DND-41 (cell line): ENCODE measurements around the gene TNIP3.

Experiments
- EZH2 ChIP-seq: IDR thresholded peaks from 3 replicates; pipeline ENCODE4 v1.6.1; 2012; ENCODE audit warnings: borderline replicate concordance, low read depth, mild to moderate bottlenecking, moderate library complexity, low read length, inconsistent platforms; ENCODE audit not compliant: severe bottlenecking
- TF ChIP-seq, protein P1 (sequence below): IDR thresholded peaks from 2 replicates; pipeline ENCODE4 v1.5.1; 2012; ENCODE audit warnings: borderline replicate concordance, low read length, moderate library complexity, mild to moderate bottlenecking; ENCODE audit not compliant: poor library complexity, severe bottlenecking; ENCODE audit errors: extremely low read depth

DNA sequence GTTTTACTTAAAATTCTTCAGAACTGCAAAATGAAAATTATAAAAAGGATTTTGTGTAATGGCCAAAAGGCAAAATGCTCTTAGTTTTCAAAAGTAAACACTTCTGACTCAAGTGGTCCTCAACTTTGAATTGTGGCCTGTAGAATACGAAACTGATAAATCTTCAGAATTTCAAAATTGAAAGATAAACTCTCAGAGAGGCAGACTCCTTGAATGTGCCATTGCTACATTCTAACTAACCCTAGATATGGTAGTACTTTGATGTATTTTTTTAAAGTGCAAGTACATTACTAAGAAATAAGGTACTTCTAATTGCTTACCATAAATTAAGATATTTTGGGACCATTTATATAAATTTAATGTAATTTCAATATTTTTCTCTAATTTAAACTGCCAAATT, 44.4 kb downstream of the TNIP3 start:
- TF ChIP-seq, protein P1, sequence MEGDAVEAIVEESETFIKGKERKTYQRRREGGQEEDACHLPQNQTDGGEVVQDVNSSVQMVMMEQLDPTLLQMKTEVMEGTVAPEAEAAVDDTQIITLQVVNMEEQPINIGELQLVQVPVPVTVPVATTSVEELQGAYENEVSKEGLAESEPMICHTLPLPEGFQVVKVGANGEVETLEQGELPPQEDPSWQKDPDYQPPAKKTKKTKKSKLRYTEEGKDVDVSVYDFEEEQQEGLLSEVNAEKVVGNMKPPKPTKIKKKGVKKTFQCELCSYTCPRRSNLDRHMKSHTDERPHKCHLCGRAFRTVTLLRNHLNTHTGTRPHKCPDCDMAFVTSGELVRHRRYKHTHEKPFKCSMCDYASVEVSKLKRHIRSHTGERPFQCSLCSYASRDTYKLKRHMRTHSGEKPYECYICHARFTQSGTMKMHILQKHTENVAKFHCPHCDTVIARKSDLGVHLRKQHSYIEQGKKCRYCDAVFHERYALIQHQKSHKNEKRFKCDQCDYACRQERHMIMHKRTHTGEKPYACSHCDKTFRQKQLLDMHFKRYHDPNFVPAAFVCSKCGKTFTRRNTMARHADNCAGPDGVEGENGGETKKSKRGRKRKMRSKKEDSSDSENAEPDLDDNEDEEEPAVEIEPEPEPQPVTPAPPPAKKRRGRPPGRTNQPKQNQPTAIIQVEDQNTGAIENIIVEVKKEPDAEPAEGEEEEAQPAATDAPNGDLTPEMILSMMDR, result no peak
- no peak for TF ChIP-seq EZH2
